Neural progenitor cell (in vitro differentiated cells): ENCODE data around the gene GPR4.

Experiments used
- CTCF ChIP-seq: fragments of 200-600 bp; sonication (generic); IDR thresholded peaks from 2 replicates; pipeline ENCODE4 v1.5.1; 2017; ENCODE audit warnings: antibody characterized with exemption, mild to moderate bottlenecking
- EZH2 ChIP-seq: fragments of 200-600 bp; sonication (generic); IDR thresholded peaks from 2 replicates; pipeline ENCODE4 v1.6.1; 2017; ENCODE audit warnings: antibody characterized with exemption, mild to moderate bottlenecking, moderate library complexity

- TF ChIP-seq CTCF (no peak), EZH2 (no peak)
Observed at GRCh38 chr19:45621389-45621788, 19.4 kb upstream of the GPR4 start.
